AG04449 (cell line): Measurements from ENCODE around the gene EPHA8.

Experiments used
- CTCF ChIA-PET: fragments of 350-600 bp; formaldehyde crosslinking; extraction: SDS; loops from one replicate; lab custom pipeline; 2021; ENCODE audit warnings: antibody characterized with exemption; lab: Yijun Ruan, JAX
- POLR2A ChIA-PET: fragments of 400-600, 350-600 bp; formaldehyde crosslinking; extraction: SDS; loops from one replicate; lab custom pipeline; 2020; ENCODE audit warnings: antibody characterized with exemption, inconsistent platforms; lab: Yijun Ruan, JAX
- DNase-seq: peaks from one replicate; pipeline ENCODE4 v3.0.0-alpha.2; 2010; ENCODE audit warnings: low read depth, low spot score
- H3K4me3 ChIP-seq: 2 replicates; pipeline ENCODE4 v1.5.1; 2011; ENCODE audit warnings: low read depth, mild to moderate bottlenecking, control low read depth, low read length
- CTCF ChIP-seq: IDR thresholded peaks from one replicate; pipeline ENCODE4 v1.5.1; 2011; ENCODE audit warnings: mild to moderate bottlenecking, moderate library complexity, low read length, control low read depth, inconsistent platforms; ENCODE audit not compliant: insufficient read depth; ENCODE audit errors: missing control alignments

Gene EPHA8

GRCh38 chr1:22628698-22629444 lies 65.6 kb downstream of the EPHA8 start:
- ChIA-PET POLR2A (no interaction called here), CTCF (interaction anchor here (1.2 to 1.4 kb wide), 2 partner anchors 11 to 12 kb away, joined by 3 to 6 read pairs; no protein-coding TSS in a partner anchor)
- no peak for TF ChIP-seq CTCF
- no peak for DNase-seq
- no peak overlapping the region for H3K4me3 ChIP-seq

- H3K4me3 ChIP-seq, result no peak overlapping the region
- DNase-seq, result no peak
- no peak for TF ChIP-seq CTCF
- CTCF ChIA-PET, result interaction anchor here (1.4 kb wide), 1 partner anchor 11 kb away, joined by 6 read pairs; no protein-coding TSS in a partner anchor
- POLR2A ChIA-PET, result no interaction called here
Measured at GRCh38 chr1:22629886-22630285, 66.6 kb downstream of the EPHA8 start.

- ChIA-PET CTCF (interaction anchor here (0.9 to 2.7 kb wide), 4 partner anchors 12 to 214 kb away, joined by 3 to 16 read pairs (median 3); no protein-coding TSS in a partner anchor), POLR2A (no interaction called here)
- DNase-seq, result no peak
- no peak overlapping the region for H3K4me3 ChIP-seq
- no peak for TF ChIP-seq CTCF
Measured at GRCh38 chr1:22633697-22634463, 70.6 kb downstream of the EPHA8 start.

- CTCF ChIA-PET, result interaction anchor here (1.1 to 2.7 kb wide), 3 partner anchors 215 to 218 kb away, joined by 3 to 16 read pairs (median 4); no protein-coding TSS in a partner anchor
- H3K4me3 ChIP-seq, result no peak overlapping the region
- POLR2A ChIA-PET, result interaction anchor here (0.6 kb wide), 1 partner anchor 96 kb away, joined by 3 read pairs; no protein-coding TSS in a partner anchor
- no peak for DNase-seq
- TF ChIP-seq CTCF, result no peak
Measured at GRCh38 chr1:22635436-22635835, 72.1 kb downstream of the EPHA8 start.

GRCh38 chr1:22636353-22636752 lies 73.1 kb downstream of the EPHA8 start, which contains the start of gene C1QA:
C1QA (plus strand) TSS chr1:22636628; CDS start chr1:22637617, 989 bp downstream.
- CTCF ChIA-PET, result interaction anchor here (1.1 to 1.4 kb wide), 2 partner anchors 216 to 219 kb away, joined by 3 to 4 read pairs; no protein-coding TSS in a partner anchor
- POLR2A ChIA-PET, result no interaction called here
- no peak for TF ChIP-seq CTCF

GRCh38 chr1:22636927-22637326 lies 73.6 kb downstream of the EPHA8 start:
- ChIA-PET POLR2A (no interaction called here), CTCF (interaction anchor here (1.4 kb wide), 1 partner anchor 220 kb away, joined by 4 read pairs; no protein-coding TSS in a partner anchor)
- DNase-seq, result no peak
- no peak overlapping the region for H3K4me3 ChIP-seq
- no peak for TF ChIP-seq CTCF

More at GRCh38 chr1:22636353-22636752, 73.1 kb downstream of the EPHA8 start, which contains the start of gene C1QA:
- H3K4me3 ChIP-seq, result no peak within 1 kb of the TSS
- no peak for DNase-seq
